Measurements from ENCODE around the gene FBXL19. TPM values are rescaled to one million over a fixed set of nuclear protein-coding genes. Genes with fewer than 3 reads are reported as not detected.

The FBXL19 gene
- total and polyA plus RNA-seq, 2 of the 13 experiments (the other 11 are each of a cell fraction or from before 2014, with no cell fraction given) = 6.0 to 13.7 TPM

- TF ChIP-seq ZNF33A (CRISPR knock-in tag; IDR thresholded peaks at IDR 0.05; ENCODE audit: borderline replicate concordance) = no peak
- TF ChIP-seq CBX1 (IDR thresholded peaks at IDR 0.05; ENCODE audit: low read depth) = peak; percentile 42
- no peak for TF ChIP-seq MED13 (CRISPR knock-in tag; IDR thresholded peaks at IDR 0.05)
- no peak for TF ChIP-seq ZBTB1 (CRISPR knock-in tag; IDR thresholded peaks at IDR 0.05; ENCODE audit: borderline replicate concordance)
- TF ChIP-seq SNRNP70 (IDR thresholded peaks at IDR 0.05; ENCODE audit: low read depth, low read length) = no peak
- no peak for TF ChIP-seq CCAR2 (optimal IDR thresholded peaks at IDR 0.05; ENCODE audit: low read depth, low read length)
- TF ChIP-seq HDAC2 (CRISPR knock-in tag; IDR thresholded peaks at IDR 0.05) = peak; percentile 10; the same call in 1 of the 2 replicates
- no peak for TF ChIP-seq TAF15 (IDR thresholded peaks at IDR 0.05; ENCODE audit: low read depth, low read length, poor library complexity, severe bottlenecking)
- TF ChIP-seq, protein P1, sequence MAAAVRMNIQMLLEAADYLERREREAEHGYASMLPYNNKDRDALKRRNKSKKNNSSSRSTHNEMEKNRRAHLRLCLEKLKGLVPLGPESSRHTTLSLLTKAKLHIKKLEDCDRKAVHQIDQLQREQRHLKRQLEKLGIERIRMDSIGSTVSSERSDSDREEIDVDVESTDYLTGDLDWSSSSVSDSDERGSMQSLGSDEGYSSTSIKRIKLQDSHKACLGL (CRISPR knock-in tag; IDR thresholded peaks at IDR 0.05) = 0 out of 2 replicates have a peak, but pooled peaks have one; percentile 20
- no peak for TF ChIP-seq ATM (IDR thresholded peaks at IDR 0.05; ENCODE audit: borderline replicate concordance)
- no peak for TF ChIP-seq ATF6 (CRISPR knock-in tag; conservative IDR thresholded peaks at IDR 0.05)
- no peak for TF ChIP-seq CENPX (CRISPR knock-in tag; IDR thresholded peaks at IDR 0.05)
- TF ChIP-seq SKIL (CRISPR knock-in tag; IDR thresholded peaks at IDR 0.05; ENCODE audit: borderline replicate concordance) = no peak
- TF ChIP-seq TEAD2 (CRISPR knock-in tag; IDR thresholded peaks at IDR 0.05) = no peak
- TF ChIP-seq ARNT2 (CRISPR knock-in tag; IDR thresholded peaks at IDR 0.05; ENCODE audit: low read depth) = no peak
- no peak for TF ChIP-seq ZNF496 (CRISPR knock-in tag; IDR thresholded peaks at IDR 0.05; ENCODE audit: insufficient replicate concordance)
- no peak for TF ChIP-seq TBX2 (CRISPR knock-in tag; IDR thresholded peaks at IDR 0.05; ENCODE audit: borderline replicate concordance)
- TF ChIP-seq KDM5B (CRISPR knock-in tag; IDR thresholded peaks at IDR 0.05; ENCODE audit: borderline replicate concordance) = no peak
- no peak for TF ChIP-seq NFKB2 (CRISPR knock-in tag; IDR thresholded peaks at IDR 0.05; ENCODE audit: borderline replicate concordance)
- no peak for TF ChIP-seq DNMT3B (CRISPR knock-in tag; conservative IDR thresholded peaks at IDR 0.05)
- TF ChIP-seq REL (CRISPR knock-in tag; conservative IDR thresholded peaks at IDR 0.05) = 0 out of 2 replicates have a peak, but pooled peaks have one; percentile 43
- TF ChIP-seq LBX2 (CRISPR knock-in tag; IDR thresholded peaks at IDR 0.05; ENCODE audit: borderline replicate concordance) = no peak
- TF ChIP-seq ZNF660 (CRISPR knock-in tag; IDR thresholded peaks at IDR 0.05; ENCODE audit: borderline replicate concordance, low read depth) = no peak; the same call in 1 of the 2 replicates
- no peak; the same call in 1 of the 2 replicates for TF ChIP-seq GATAD1 (CRISPR knock-in tag; IDR thresholded peaks at IDR 0.05)
- no peak for TF ChIP-seq ZNF720 (CRISPR knock-in tag; IDR thresholded peaks at IDR 0.05)
Measured at GRCh38 chr16:30896889-30897733, 26.3 kb upstream of the FBXL19 start (continued).

Data from HepG2 (cell line).